ENCODE measurements around the gene TCAP.

The TCAP gene

DNA sequence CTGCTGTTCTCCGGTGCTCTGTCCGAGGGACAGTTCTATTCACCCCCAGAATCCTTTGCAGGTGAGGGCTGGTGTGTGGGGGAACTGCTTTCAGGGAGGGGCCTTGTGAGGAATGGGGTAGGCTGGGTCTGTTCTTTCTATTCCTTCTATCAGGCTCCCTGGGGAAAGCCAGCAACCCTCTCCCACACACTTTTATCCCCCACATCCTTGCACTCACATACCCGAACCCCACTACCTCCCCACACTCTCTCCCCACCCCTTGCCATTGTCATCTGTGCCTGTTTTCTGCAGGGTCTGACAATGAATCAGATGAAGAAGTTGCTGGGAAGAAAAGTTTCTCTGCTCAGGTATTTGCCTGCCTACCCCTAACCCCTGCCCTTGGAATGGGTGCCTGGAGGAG, 6.4 kb upstream of the TCAP start:
- no peak overlapping the region for H3K27ac ChIP-seq (ENCODE audit: low read depth, low read length, poor library complexity, severe bottlenecking)
- H3K4me3 ChIP-seq (ENCODE audit: low read depth, low read length, poor library complexity, severe bottlenecking) = no peak overlapping the region
- H2AFZ ChIP-seq (ENCODE audit: low read length) = no peak overlapping the region
- no peak overlapping the region for H3K4me2 ChIP-seq (ENCODE audit: low read length)
- no peaks in the 10 kb centered on the region for H3K9me2 ChIP-seq (ENCODE audit: low read depth, low read length)
- no peaks in the 10 kb centered on the region for H4K20me1 ChIP-seq (ENCODE audit: insufficient read depth, low read length)
- no peaks in the 10 kb centered on the region for H3K27me3 ChIP-seq (ENCODE audit: insufficient read depth, low read length)
- H3K9me3 ChIP-seq (ENCODE audit: low read length) = no peaks in the 10 kb centered on the region
- TF ChIP-seq EZH2 (IDR thresholded peaks at IDR 0.05; ENCODE audit: borderline replicate concordance, low read length) = no peak
- TF ChIP-seq, protein P1, sequence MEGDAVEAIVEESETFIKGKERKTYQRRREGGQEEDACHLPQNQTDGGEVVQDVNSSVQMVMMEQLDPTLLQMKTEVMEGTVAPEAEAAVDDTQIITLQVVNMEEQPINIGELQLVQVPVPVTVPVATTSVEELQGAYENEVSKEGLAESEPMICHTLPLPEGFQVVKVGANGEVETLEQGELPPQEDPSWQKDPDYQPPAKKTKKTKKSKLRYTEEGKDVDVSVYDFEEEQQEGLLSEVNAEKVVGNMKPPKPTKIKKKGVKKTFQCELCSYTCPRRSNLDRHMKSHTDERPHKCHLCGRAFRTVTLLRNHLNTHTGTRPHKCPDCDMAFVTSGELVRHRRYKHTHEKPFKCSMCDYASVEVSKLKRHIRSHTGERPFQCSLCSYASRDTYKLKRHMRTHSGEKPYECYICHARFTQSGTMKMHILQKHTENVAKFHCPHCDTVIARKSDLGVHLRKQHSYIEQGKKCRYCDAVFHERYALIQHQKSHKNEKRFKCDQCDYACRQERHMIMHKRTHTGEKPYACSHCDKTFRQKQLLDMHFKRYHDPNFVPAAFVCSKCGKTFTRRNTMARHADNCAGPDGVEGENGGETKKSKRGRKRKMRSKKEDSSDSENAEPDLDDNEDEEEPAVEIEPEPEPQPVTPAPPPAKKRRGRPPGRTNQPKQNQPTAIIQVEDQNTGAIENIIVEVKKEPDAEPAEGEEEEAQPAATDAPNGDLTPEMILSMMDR (IDR thresholded peaks at IDR 0.05; ENCODE audit: low read length) = no peak
- H3F3A ChIP-seq (ENCODE audit: insufficient read depth, low read length) = no peaks in the 10 kb centered on the region
- peaks cover 32% of the 10 kb centered on the region; the same call in 1 of the 2 replicates for H3K36me3 ChIP-seq (ENCODE audit: insufficient read depth, low read length)
- peaks cover 5% of the 10 kb centered on the region for H3K4me1 ChIP-seq (ENCODE audit: insufficient read depth, low read length, severe bottlenecking)
- H3K79me2 ChIP-seq (ENCODE audit: insufficient read depth, low read length) = no peaks in the 10 kb centered on the region
- no peak overlapping the region for H3K9ac ChIP-seq (ENCODE audit: low read length)

DNA sequence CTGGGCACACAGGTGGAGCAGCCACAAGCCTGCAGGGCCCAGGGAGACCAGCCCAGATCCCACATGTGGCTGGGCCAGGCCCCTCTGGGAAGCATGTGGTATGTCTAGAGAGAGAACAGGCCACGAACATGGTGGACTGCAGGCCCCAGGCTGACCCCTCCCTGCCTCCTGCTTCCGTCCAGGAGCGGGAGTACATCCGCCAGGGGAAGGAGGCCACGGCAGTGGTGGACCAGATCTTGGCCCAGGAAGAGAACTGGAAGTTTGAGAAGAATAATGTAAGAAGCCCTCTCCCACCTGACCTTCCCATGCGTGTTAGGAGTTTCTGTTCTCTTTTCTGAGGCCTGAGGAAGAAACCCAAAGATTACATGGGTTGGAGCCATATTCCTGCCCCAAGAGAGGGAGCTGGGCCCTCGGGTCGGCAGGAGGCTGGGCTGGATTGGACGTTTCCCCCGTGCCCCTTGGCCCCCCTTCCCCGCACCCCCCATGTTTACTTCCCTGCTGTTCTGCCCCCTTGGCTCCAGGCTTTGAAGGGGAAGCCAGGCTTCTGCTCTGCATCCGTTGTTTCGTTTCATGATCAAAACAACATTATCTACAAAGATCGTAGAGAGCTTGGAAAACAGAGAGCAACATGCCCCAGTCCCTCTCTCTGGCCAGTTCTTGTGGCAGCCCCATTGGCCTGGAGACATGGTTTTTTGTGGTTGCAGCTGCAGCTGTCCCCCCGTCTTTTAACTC, 5.7 kb upstream of the TCAP start:
- TF ChIP-seq, protein P1 (IDR thresholded peaks at IDR 0.05; ENCODE audit: low read length) = no peak
- TF ChIP-seq EZH2 (IDR thresholded peaks at IDR 0.05; ENCODE audit: borderline replicate concordance, low read length) = no peak
- H3K79me2 ChIP-seq (ENCODE audit: insufficient read depth, low read length) = no peaks in the 10 kb centered on the region
- H3K4me1 ChIP-seq (ENCODE audit: insufficient read depth, low read length, severe bottlenecking) = peaks cover 5% of the 10 kb centered on the region

DNA sequence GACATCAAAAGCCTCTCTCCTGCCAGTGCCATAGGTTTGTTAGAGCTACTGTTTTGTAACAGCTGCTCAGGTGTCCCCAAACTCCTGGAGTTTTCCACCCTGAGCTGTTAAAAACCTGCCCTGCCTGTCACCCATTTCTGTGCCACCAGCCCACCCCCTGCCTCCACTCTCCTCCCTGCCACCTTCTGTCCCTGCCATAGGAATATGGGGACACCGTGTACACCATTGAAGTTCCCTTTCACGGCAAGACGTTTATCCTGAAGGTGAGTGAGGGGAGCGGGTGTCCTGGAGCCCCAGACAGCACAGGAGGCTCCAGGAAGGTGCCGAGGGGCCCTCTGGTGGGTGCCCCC, 5.2 kb upstream of the TCAP start:
- no peaks in the 10 kb centered on the region for H3K9me2 ChIP-seq (ENCODE audit: low read depth, low read length)
- no peaks in the 10 kb centered on the region for H3F3A ChIP-seq (ENCODE audit: insufficient read depth, low read length)
- no peaks in the 10 kb centered on the region for H3K27me3 ChIP-seq (ENCODE audit: insufficient read depth, low read length)
- no peak overlapping the region for H3K9ac ChIP-seq (ENCODE audit: low read length)
- H3K36me3 ChIP-seq (ENCODE audit: insufficient read depth, low read length) = peaks cover 27% of the 10 kb centered on the region; the same call in 1 of the 2 replicates
- H2AFZ ChIP-seq (ENCODE audit: low read length) = no peak overlapping the region
- H4K20me1 ChIP-seq (ENCODE audit: insufficient read depth, low read length) = no peaks in the 10 kb centered on the region
- H3K4me3 ChIP-seq (ENCODE audit: low read depth, low read length, poor library complexity, severe bottlenecking) = no peak overlapping the region
- TF ChIP-seq, protein P1 (IDR thresholded peaks at IDR 0.05; ENCODE audit: low read length) = no peak
- no peak for TF ChIP-seq EZH2 (IDR thresholded peaks at IDR 0.05; ENCODE audit: borderline replicate concordance, low read length)
- no peak overlapping the region for H3K4me2 ChIP-seq (ENCODE audit: low read length)
- H3K27ac ChIP-seq (ENCODE audit: low read depth, low read length, poor library complexity, severe bottlenecking) = no peak overlapping the region
- H3K79me2 ChIP-seq (ENCODE audit: insufficient read depth, low read length) = no peaks in the 10 kb centered on the region
- peaks cover 5% of the 10 kb centered on the region for H3K4me1 ChIP-seq (ENCODE audit: insufficient read depth, low read length, severe bottlenecking)
- no peaks in the 10 kb centered on the region for H3K9me3 ChIP-seq (ENCODE audit: low read length)

More for the DNA sequence above, 5.7 kb upstream of the TCAP start:
- H3K9me2 ChIP-seq (ENCODE audit: low read depth, low read length) = no peaks in the 10 kb centered on the region
- no peak overlapping the region for H3K9ac ChIP-seq (ENCODE audit: low read length)
- H3K36me3 ChIP-seq (ENCODE audit: insufficient read depth, low read length) = peaks cover 27% of the 10 kb centered on the region; the same call in 1 of the 2 replicates
- no peak overlapping the region for H3K27ac ChIP-seq (ENCODE audit: low read depth, low read length, poor library complexity, severe bottlenecking)
- no peaks in the 10 kb centered on the region for H3K9me3 ChIP-seq (ENCODE audit: low read length)
- H3F3A ChIP-seq (ENCODE audit: insufficient read depth, low read length) = no peaks in the 10 kb centered on the region
- H4K20me1 ChIP-seq (ENCODE audit: insufficient read depth, low read length) = no peaks in the 10 kb centered on the region
- no peak overlapping the region for H3K4me2 ChIP-seq (ENCODE audit: low read length)
- H3K27me3 ChIP-seq (ENCODE audit: insufficient read depth, low read length) = no peaks in the 10 kb centered on the region
- no peak overlapping the region for H3K4me3 ChIP-seq (ENCODE audit: low read depth, low read length, poor library complexity, severe bottlenecking)
- H2AFZ ChIP-seq (ENCODE audit: low read length) = no peak overlapping the region

Data from OCI-LY1 (cell line).